K562 (cell line): ENCODE measurements around the gene KAZALD1. TPM values are rescaled to one million over a fixed set of nuclear protein-coding genes. Genes with fewer than 3 reads are reported as not detected.

Experiments
- BRF1 ChIP-seq: IDR thresholded peaks from 3 replicates; pipeline ENCODE4 v1.6.1; 2011; ENCODE audit warnings: borderline replicate concordance, mild to moderate bottlenecking; ENCODE audit not compliant: insufficient read length; ENCODE audit errors: extremely low read depth
- CHD4 ChIP-seq: fragments of 200-600 bp; sonication (generic); IDR thresholded peaks from 3 replicates; pipeline ENCODE4 v1.6.1; 2012; ENCODE audit warnings: low read depth, mild to moderate bottlenecking, mixed read lengths, low read length, inconsistent platforms; ENCODE audit not compliant: insufficient read depth, insufficient replicate concordance, poor library complexity, severe bottlenecking
- CSDE1 ChIP-seq, 2 experiments: fragments of 450-650 bp; IDR thresholded peaks; 2 replicates each; pipeline ENCODE4 v1.6.1; 2016; ENCODE audit warnings: mild to moderate bottlenecking in 1 of 2
- GABPB1 ChIP-seq: sonication (generic); formaldehyde crosslinking; IDR thresholded peaks from 2 replicates; pipeline ENCODE4 v1.8.0; 2022; ENCODE audit warnings: mild to moderate bottlenecking, missing genetic modification reagents
- HMGN3 ChIP-seq: IDR thresholded peaks from 2 replicates; pipeline ENCODE4 v1.6.1; 2011; ENCODE audit warnings: borderline replicate concordance, low read depth, mild to moderate bottlenecking, mixed read lengths, low read length; ENCODE audit not compliant: insufficient read length; ENCODE audit errors: extremely low read depth
- NELFE ChIP-seq: IDR thresholded peaks from 2 replicates; pipeline ENCODE4 v1.6.1; 2011; ENCODE audit warnings: mild to moderate bottlenecking; ENCODE audit not compliant: insufficient read depth, insufficient read length
- PREB ChIP-seq: sonication (generic); formaldehyde crosslinking; IDR thresholded peaks from 2 replicates; pipeline ENCODE4 v1.8.1; 2023; ENCODE audit warnings: mild to moderate bottlenecking, missing genetic modification reagents
- PURB ChIP-seq: sonication (generic); formaldehyde crosslinking; IDR thresholded peaks from 2 replicates; pipeline ENCODE4 v1.9.0; 2021; ENCODE audit warnings: low read depth, mild to moderate bottlenecking, missing genetic modification reagents
- RBM39 ChIP-seq: fragments of 200-400 bp; formaldehyde crosslinking; optimal IDR thresholded peaks from 2 replicates; pipeline ENCODE3; 2018; ENCODE audit warnings: low read depth, low read length
- SP1 ChIP-seq: sonication (generic); formaldehyde crosslinking; IDR thresholded peaks from 2 replicates; pipeline ENCODE4 v1.8.1; 2022; ENCODE audit warnings: mild to moderate bottlenecking, missing genetic modification reagents
- SRSF3 ChIP-seq: fragments of 200-400 bp; formaldehyde crosslinking; IDR thresholded peaks from 2 replicates; pipeline ENCODE4 v1.6.1; 2016; ENCODE audit warnings: mild to moderate bottlenecking, low read length, moderate library complexity; ENCODE audit not compliant: insufficient read depth
- ZNF12 ChIP-seq: sonication (generic); formaldehyde crosslinking; IDR thresholded peaks from 2 replicates; pipeline ENCODE4 v1.4.0; 2020; ENCODE audit warnings: mild to moderate bottlenecking, missing genetic modification reagents
- ZNF133 ChIP-seq: fragments of 250-450 bp; sonication (Bioruptor Pico); IDR thresholded peaks from 2 replicates; pipeline ENCODE4 v1.4.0; 2020; ENCODE audit warnings: mild to moderate bottlenecking
- ZNF324 ChIP-seq: fragments of 250-450 bp; sonication (Bioruptor Pico); IDR thresholded peaks from 2 replicates; pipeline ENCODE4 v1.4.0; 2020; ENCODE audit warnings: mild to moderate bottlenecking
- ZNF764 ChIP-seq: fragments of 250-450 bp; sonication (Bioruptor Pico); IDR thresholded peaks from 2 replicates; pipeline ENCODE4 v1.4.0; 2020; ENCODE audit warnings: low read depth, mild to moderate bottlenecking, moderate library complexity
- polyA plus RNA-seq, 8 experiments: library from polyadenylated mRNA; depleted of rRNA in 4 of 8; stranded (reverse) in 5 of 8; unstranded in 3 of 8; fragments of >200 nt; fragmentation: Nextera tagmentation in 2 of 8; fragmentation: Illumina TruSeq in 1 of 8; extraction: Ambion mirVana in 2 of 8; extraction: Trizol in 1 of 8; gene quantifications; 2 replicates each; pipeline versions ENCODE4 v1.2.1 to v1.2.3, GENCODE V29; 2011 to 2014; ENCODE audit warnings: inconsistent platforms in 1 of 8, missing spikeins in 1 of 8
- total RNA-seq, 7 experiments: library from RNA; depleted of rRNA in 6 of 7; stranded (reverse); fragments of >200 nt in 6 of 7; fragmentation: Illumina TruSeq in 2 of 7; extraction: Trizol in 2 of 7; gene quantifications; 2 replicates each; pipeline versions ENCODE4 v1.2.1 to v1.2.3, GENCODE V29; 2011 to 2021; ENCODE audit warnings: low replicate concordance in 1 of 7
- TF ChIP-seq, protein P1 (sequence below): IDR thresholded peaks from 2 replicates; pipeline ENCODE4 v1.6.1; 2014; ENCODE audit warnings: antibody characterized with exemption
- TF ChIP-seq, protein P2 (sequence below): fragments of 450-650 bp; formaldehyde crosslinking; IDR thresholded peaks from 2 replicates; pipeline ENCODE4 v1.4.0; 2020; ENCODE audit warnings: mild to moderate bottlenecking, moderate library complexity
- TF ChIP-seq, protein P3 (sequence below), 2 experiments: fragments of 450-650 bp in 1 of 2; sonication (generic) in 1 of 2; formaldehyde crosslinking; conservative IDR thresholded peaks; 2 replicates each; pipeline versions ENCODE4 v1.4.0 to v1.8.1; 2020 to 2022; ENCODE audit warnings: mild to moderate bottlenecking in 1 of 2, missing genetic modification reagents in 1 of 2

KAZALD1 gene
- total and polyA plus RNA-seq, 9 of the 15 experiments (the other 6 are each of a cell fraction or from before 2014, with no cell fraction given), result 0.15 to 10.0 (median 4.9) TPM

DNA sequence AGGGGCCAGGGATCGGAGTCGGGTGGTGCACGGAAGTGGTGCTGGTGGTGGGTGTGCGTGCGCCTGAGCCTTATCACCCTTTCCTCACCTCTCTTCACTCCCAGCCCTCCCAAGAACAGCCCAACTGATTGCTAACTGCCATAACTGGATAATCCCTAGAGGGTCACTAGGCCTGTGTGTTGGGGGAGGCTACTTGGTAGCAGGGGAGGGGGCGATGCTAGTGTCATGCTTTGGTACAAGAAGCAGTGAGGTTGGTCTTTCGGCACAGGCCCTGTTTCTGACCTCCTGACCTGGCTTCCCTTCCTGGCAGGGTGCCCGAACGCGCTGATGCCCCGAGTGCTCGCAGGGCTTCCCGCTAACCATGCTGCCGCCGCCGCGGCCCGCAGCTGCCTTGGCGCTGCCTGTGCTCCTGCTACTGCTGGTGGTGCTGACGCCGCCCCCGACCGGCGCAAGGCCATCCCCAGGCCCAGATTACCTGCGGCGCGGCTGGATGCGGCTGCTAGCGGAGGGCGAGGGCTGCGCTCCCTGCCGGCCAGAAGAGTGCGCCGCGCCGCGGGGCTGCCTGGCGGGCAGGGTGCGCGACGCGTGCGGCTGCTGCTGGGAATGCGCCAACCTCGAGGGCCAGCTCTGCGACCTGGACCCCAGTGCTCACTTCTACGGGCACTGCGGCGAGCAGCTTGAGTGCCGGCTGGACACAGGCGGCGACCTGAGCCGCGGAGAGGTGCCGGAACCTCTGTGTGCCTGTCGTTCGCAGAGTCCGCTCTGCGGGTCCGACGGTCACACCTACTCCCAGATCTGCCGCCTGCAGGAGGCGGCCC, 652 bp downstream of the KAZALD1 start (continued):
- TF ChIP-seq, protein P1, sequence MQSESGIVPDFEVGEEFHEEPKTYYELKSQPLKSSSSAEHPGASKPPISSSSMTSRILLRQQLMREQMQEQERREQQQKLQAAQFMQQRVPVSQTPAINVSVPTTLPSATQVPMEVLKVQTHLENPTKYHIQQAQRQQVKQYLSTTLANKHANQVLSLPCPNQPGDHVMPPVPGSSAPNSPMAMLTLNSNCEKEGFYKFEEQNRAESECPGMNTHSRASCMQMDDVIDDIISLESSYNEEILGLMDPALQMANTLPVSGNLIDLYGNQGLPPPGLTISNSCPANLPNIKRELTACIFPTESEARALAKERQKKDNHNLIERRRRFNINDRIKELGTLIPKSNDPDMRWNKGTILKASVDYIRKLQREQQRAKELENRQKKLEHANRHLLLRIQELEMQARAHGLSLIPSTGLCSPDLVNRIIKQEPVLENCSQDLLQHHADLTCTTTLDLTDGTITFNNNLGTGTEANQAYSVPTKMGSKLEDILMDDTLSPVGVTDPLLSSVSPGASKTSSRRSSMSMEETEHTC, result no peak
- TF ChIP-seq, protein P2, sequence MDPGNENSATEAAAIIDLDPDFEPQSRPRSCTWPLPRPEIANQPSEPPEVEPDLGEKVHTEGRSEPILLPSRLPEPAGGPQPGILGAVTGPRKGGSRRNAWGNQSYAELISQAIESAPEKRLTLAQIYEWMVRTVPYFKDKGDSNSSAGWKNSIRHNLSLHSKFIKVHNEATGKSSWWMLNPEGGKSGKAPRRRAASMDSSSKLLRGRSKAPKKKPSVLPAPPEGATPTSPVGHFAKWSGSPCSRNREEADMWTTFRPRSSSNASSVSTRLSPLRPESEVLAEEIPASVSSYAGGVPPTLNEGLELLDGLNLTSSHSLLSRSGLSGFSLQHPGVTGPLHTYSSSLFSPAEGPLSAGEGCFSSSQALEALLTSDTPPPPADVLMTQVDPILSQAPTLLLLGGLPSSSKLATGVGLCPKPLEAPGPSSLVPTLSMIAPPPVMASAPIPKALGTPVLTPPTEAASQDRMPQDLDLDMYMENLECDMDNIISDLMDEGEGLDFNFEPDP (CRISPR knock-in tag), result no peak
- TF ChIP-seq SP1 (CRISPR knock-in tag) (no peak), ZNF133 (CRISPR knock-in tag) (no peak), PREB (CRISPR knock-in tag) (no peak), SRSF3 (no peak), BRF1 (no peak), ZNF324 (CRISPR knock-in tag) (no peak), GABPB1 (CRISPR knock-in tag) (peak; percentile 61; the same call in 1 of the 2 replicates), ZNF764 (CRISPR knock-in tag) (no peak), CSDE1 (IDR thresholded peaks at IDR 0.05) (no peak; a peak in 1 of 4 replicates), NELFE (no peak), HMGN3 (peak; percentile 55), ZNF12 (CRISPR knock-in tag) (no peak; the same call in 1 of the 2 replicates), CHD4 (no peak), RBM39 (no peak), PURB (CRISPR knock-in tag) (no peak)
- TF ChIP-seq, protein P3, sequence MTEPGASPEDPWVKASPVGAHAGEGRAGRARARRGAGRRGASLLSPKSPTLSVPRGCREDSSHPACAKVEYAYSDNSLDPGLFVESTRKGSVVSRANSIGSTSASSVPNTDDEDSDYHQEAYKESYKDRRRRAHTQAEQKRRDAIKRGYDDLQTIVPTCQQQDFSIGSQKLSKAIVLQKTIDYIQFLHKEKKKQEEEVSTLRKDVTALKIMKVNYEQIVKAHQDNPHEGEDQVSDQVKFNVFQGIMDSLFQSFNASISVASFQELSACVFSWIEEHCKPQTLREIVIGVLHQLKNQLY (CRISPR knock-in tag; conservative IDR thresholded peaks at IDR 0.05), result no peak
